ENCODE results near the gene BTG2. TPM values are rescaled to one million over a fixed set of nuclear protein-coding genes. Genes with fewer than 3 reads are reported as not detected.
"Not testable (repeated sequence)": the region's sequence is repeated elsewhere in the genome, so short reads cannot be mapped to it uniquely, and the experiment has no call there.

BTG2 gene
- total RNA-seq, 1 donor, result 470 TPM

GRCh38 chr1:203311368-203312301 is 6.3 kb downstream of the BTG2 start:
- DNase-seq (ENCODE audit: low read depth in 2 of 3, low spot score in 2 of 3), result peak in 1 of 3 donors; percentile 64

- DNase-seq (ENCODE audit: low read depth in 2 of 3, low spot score in 2 of 3), result not testable (repeated sequence)
Measured at GRCh38 chr1:203314025-203314759, 8.9 kb downstream of the BTG2 start.

GRCh38 chr1:203316626-203317093 is 11.3 kb downstream of the BTG2 start:
- no peak for DNase-seq (ENCODE audit: low read depth in 2 of 3, low spot score in 2 of 3)

- no peak for DNase-seq (ENCODE audit: low read depth in 2 of 3, low spot score in 2 of 3)
Measured at GRCh38 chr1:203317429-203318228, 12.3 kb downstream of the BTG2 start.

GRCh38 chr1:203318229-203318517 is 12.9 kb downstream of the BTG2 start:
- no peak for DNase-seq (ENCODE audit: low read depth in 2 of 3, low spot score in 2 of 3)

- DNase-seq (ENCODE audit: low read depth in 2 of 3, low spot score in 2 of 3), result peak in 2 of 3 donors; percentile 96 to 99
Measured at GRCh38 chr1:203320591-203321272, 15.4 kb downstream of the BTG2 start.

- no peak for DNase-seq (ENCODE audit: low read depth in 2 of 3, low spot score in 2 of 3)
Measured at GRCh38 chr1:203321273-203322052, 16.1 kb downstream of the BTG2 start.

- no peak for DNase-seq (ENCODE audit: low read depth in 2 of 3, low spot score in 2 of 3)
Measured at GRCh38 chr1:203322500-203323179, 17.3 kb downstream of the BTG2 start.

GRCh38 chr1:203323587-203323986 is 18.3 kb downstream of the BTG2 start:
- no peak for DNase-seq (ENCODE audit: low read depth in 2 of 3, low spot score in 2 of 3)

- no peak for DNase-seq (ENCODE audit: low read depth in 2 of 3, low spot score in 2 of 3)
Measured at GRCh38 chr1:203324105-203325025, 19.0 kb downstream of the BTG2 start.

- DNase-seq (ENCODE audit: low read depth in 2 of 3, low spot score in 2 of 3), result peak in 2 of 3 donors; percentile 76 to 80
Measured at GRCh38 chr1:203325026-203325417, 19.7 kb downstream of the BTG2 start.

- peak in 1 of 3 donors; percentile 33 for DNase-seq (ENCODE audit: low read depth in 2 of 3, low spot score in 2 of 3)
Measured at GRCh38 chr1:203325418-203326091, 20.2 kb downstream of the BTG2 start.

GRCh38 chr1:203326830-203327683 is 21.7 kb downstream of the BTG2 start:
- DNase-seq (ENCODE audit: low read depth in 2 of 3, low spot score in 2 of 3), result peak; percentile 80 to 98 (median 93)

GRCh38 chr1:203327684-203328457 is 22.6 kb downstream of the BTG2 start:
- DNase-seq (ENCODE audit: low read depth in 2 of 3, low spot score in 2 of 3), result peak in 1 of 3 donors; percentile 67

GRCh38 chr1:203328714-203329122 is 23.4 kb downstream of the BTG2 start:
- DNase-seq (ENCODE audit: low read depth in 2 of 3, low spot score in 2 of 3), result no peak

- DNase-seq (ENCODE audit: low read depth in 2 of 3, low spot score in 2 of 3), result peak in 1 of 3 donors; percentile 33
Measured at GRCh38 chr1:203331224-203331623, 25.9 kb downstream of the BTG2 start.
